Activated T-cell treated with anti-CD3 and anti-CD28 coated beads, Interleukin-2, amount 50 U/mL, for 4 hours (primary cell): ENCODE data around the gene RIIAD1. TPM values are rescaled to one million over a fixed set of nuclear protein-coding genes. Genes with fewer than 3 reads are reported as not detected.

Experiments used
- ATAC-seq, 2 donors: fragments of 200-7000 bp; cut with Tn5 transposase; one replicate each; pipeline ENCODE4 v1.10.0; 2021
- DNase-seq: peaks from one replicate; pipeline ENCODE4 v3.0.0-alpha.2; 2020
- H3K27me3 Mint-ChIP-seq: one replicate; pipeline ENCODE4 v1.8.0; 2021; ENCODE audit warnings: low read depth, mixed read lengths
- H3K36me3 Mint-ChIP-seq: one replicate; pipeline ENCODE4 v1.8.0; 2022; ENCODE audit warnings: mixed read lengths; ENCODE audit not compliant: insufficient read depth
- H3K4me1 Mint-ChIP-seq: one replicate; pipeline ENCODE4 v1.8.0; 2021; ENCODE audit warnings: low read depth, mixed read lengths
- H3K4me3 Mint-ChIP-seq: one replicate; pipeline ENCODE4 v1.8.0; 2021; ENCODE audit warnings: mild to moderate bottlenecking, moderate library complexity, mixed read lengths
- H3K9me3 Mint-ChIP-seq: one replicate; pipeline ENCODE4 v1.8.0; 2021; ENCODE audit warnings: mixed read lengths
- total RNA-seq, 3 donors: library from RNA; stranded (reverse); gene quantifications; one replicate each; pipeline ENCODE4 v1.2.1, GENCODE V29; 2021

The RIIAD1 gene
- total RNA-seq, 3 donors from 2014 or later = not detected

GRCh38 chr1:151705146-151705545, 16.2 kb upstream of the RIIAD1 start:
- ATAC-seq = no peak

DNA sequence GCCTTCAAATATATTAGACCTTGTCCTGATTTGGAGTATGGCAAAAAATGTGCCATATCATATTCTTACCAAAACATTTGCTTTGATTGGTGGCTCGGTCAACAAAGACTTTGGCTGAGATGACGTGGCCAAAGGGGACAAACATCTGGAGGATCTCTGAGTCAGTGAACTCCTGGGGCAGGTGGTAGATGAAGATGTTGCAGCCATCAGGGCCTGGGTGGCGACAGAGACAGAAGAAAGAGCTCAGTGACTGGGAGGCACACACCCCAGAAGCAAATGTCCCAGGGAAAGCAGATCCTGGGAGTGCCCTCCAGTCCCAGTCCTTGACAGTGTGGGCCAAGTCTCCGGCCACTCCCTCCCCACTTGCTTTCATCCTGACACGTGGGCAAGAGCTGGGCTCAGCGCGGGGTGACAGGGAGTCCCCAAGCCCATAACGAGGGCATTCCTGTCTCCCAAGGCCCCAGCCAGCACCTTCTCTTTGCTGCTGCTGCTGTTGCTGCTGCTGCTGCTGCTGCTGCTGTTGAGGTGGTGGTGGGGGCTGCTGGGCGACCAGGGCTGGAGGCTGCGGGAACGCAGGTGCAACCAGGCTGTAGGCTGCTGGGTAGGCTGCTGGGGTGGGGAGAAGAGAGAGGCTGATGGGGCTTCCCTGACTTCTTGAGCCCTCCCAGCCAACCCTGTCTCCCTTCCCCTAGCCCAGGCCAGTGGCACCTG, 15.4 kb upstream of the RIIAD1 start:
- Mint-ChIP-seq H3K4me3 (no peak overlapping the region), H3K36me3 (peaks cover 2% of the 10 kb centered on the region), H3K4me1 (peaks cover 4% of the 10 kb centered on the region), H3K9me3 (no peaks in the 10 kb centered on the region), H3K27me3 (no peaks in the 10 kb centered on the region)
- no peak for DNase-seq
- ATAC-seq = no peak

More at GRCh38 chr1:151705146-151705545, 16.2 kb upstream of the RIIAD1 start:
- Mint-ChIP-seq H3K4me3 (no peak overlapping the region), H3K36me3 (peaks cover 9% of the 10 kb centered on the region), H3K4me1 (peaks cover 4% of the 10 kb centered on the region), H3K27me3 (no peaks in the 10 kb centered on the region), H3K9me3 (no peaks in the 10 kb centered on the region)
- no peak for DNase-seq

- Mint-ChIP-seq H3K36me3 (no peaks in the 10 kb centered on the region), H3K4me3 (no peak overlapping the region), H3K4me1 (peaks cover 4% of the 10 kb centered on the region), H3K27me3 (no peaks in the 10 kb centered on the region), H3K9me3 (no peaks in the 10 kb centered on the region)
- ATAC-seq = no peak
- DNase-seq = no peak
These were observed 14.6 kb upstream of the RIIAD1 start for GRCh38 chr1:151706464-151707415.

DNA sequence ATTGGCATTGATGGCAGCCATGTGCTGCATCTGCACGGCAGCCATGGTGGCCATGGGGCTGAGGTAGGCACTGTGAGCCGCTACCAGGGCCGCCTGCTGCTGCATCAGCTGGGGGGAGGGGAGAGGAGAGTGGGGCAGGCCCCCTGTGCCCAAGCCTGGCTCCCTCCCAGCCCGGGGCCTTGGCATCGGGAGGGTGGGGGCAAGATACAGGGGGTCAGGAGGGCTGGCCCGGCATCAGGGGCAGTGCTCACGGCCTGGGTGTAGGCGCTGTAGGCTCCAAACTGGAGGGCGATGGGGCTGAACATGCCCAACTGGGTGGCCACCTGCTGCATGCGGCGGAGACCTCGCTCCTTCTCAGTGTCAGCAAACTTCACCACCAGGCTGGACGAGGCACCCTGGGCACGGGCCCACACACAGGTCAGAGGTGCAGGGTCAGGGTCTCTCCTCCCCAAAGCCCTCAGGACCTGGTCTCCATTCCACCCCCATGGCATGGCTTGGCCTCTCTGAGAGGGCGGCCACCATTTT, 13.7 kb upstream of the RIIAD1 start:
- Mint-ChIP-seq H3K27me3 (no peaks in the 10 kb centered on the region), H3K4me3 (no peak overlapping the region), H3K36me3 (no peaks in the 10 kb centered on the region), H3K9me3 (no peaks in the 10 kb centered on the region), H3K4me1 (peaks cover 4% of the 10 kb centered on the region)
- DNase-seq (no peak), ATAC-seq (no peak)

DNA sequence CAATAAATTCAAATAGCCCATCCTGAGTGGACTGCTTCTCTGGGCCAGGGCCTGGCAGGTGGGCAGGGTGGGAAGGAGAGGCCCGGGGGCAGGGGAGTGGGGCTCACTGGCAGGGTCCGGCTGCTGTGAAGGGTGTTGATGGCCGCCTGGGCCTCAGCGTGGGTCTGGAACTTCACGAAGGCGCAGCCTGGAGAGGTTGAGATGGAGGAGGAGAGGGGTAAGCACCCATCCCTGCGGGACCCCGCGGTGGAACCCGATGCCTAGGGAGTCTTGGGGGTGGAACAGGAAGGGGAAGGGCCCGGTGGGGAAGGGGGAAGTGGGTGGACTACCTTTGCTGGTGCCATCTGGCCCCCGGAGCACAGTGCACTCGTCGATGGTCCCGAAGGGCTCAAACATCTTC, 12.4 kb upstream of the RIIAD1 start:
- DNase-seq = no peak
- peaks cover 2% of the 10 kb centered on the region for H3K4me1 Mint-ChIP-seq
- ATAC-seq = no peak
- no peak overlapping the region for H3K4me3 Mint-ChIP-seq
- H3K36me3 Mint-ChIP-seq = no peaks in the 10 kb centered on the region
- H3K9me3 Mint-ChIP-seq = no peaks in the 10 kb centered on the region
- peaks cover 3% of the 10 kb centered on the region for H3K27me3 Mint-ChIP-seq

DNA sequence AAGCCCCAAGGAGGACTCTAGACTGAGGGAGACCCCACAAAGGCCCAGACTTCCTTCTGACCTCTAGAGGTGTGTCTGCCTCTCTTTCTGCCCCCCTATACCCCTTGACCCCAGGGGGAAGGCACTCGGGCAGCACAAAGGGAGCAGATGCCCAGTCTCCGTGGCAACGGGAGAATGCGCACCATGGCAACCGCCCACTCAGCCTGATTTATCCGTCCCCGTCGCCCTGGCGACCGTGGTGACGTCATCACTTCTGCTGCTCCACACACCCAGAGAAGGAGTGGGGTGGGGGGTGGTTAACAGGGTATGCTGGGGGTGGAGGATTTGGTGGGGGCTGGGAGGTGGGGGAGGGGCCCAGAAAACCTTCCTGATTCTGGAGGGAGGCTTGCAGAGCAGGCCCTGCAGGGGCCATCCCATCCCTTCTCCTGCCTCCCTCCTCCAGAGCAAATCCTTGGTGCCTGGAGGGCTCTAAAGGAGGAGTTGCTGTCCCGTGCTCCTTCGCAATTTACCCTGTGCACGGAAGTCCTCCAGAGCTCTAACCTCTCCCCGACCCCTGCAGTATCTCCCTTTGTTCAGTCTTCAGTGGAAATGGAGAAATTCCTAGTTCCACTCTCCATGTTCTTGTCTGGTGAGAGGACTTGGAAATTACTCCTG, 11.0 kb upstream of the RIIAD1 start:
- Mint-ChIP-seq H3K27me3 (peaks cover 15% of the 10 kb centered on the region), H3K36me3 (no peaks in the 10 kb centered on the region)

DNA sequence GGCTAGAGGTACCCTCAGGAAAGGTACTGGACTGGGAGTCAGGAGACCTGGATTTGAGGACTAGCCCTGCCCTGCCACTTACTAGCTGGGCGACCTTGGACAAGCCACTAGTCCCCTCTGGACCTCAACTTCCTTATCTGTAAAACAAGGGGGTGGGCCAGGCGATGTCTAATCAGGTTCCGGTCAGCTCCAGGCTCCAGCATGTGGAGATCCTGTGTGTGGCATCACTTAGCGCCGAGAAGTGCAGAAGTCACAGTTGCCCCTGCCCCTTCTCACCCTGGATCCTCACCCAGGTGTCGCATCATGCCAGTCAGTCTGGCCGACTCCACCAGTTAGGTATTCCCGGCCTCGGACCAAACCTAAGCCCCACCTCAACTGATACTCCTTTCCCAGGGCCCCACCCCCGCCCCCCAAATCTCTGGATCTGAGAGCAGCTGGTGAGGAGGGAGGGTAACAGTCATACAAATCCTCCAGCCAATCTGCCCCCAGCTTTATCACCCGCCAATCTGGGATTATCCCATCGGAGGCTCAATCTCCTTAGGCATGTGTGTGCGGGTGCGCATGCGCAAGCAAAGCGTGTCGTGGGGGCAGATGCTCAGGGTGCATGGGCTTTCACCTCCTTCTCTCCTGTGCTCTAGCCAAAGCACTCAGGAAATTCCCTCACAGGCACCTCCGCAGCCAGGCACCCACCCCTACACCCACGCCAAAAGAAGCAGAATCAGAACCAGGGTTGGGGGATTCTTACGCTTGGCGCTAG, 10.1 kb upstream of the RIIAD1 start:
- ATAC-seq = no peak
- peaks cover 24% of the 10 kb centered on the region for H3K27me3 Mint-ChIP-seq

More for the DNA sequence above, 11.0 kb upstream of the RIIAD1 start:
- no peak overlapping the region for H3K4me3 Mint-ChIP-seq
- peaks cover 2% of the 10 kb centered on the region for H3K4me1 Mint-ChIP-seq
- DNase-seq (peak; percentile 39), ATAC-seq (no peak)
- no peaks in the 10 kb centered on the region for H3K9me3 Mint-ChIP-seq

DNA sequence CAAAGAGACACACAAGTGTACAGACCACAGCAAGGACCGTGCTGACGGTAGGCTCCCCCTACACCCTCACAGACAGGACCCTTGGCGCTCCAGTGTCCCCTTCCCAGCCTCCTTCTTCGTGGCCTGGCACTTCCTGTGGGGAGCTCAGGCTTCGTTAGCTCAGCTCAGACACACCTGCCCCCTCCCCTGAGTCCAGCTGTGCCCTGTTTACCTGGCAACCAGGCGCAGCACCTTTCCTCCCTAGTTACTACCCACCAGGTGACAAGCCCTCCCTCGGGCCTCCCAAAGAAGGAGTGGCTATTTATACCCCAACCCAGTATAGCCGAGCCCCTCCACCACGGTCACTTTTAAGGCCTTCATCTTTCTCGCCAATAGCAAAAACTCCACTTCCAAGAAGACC, 9.4 kb upstream of the RIIAD1 start:
- H3K36me3 Mint-ChIP-seq = no peaks in the 10 kb centered on the region
- DNase-seq (no peak), ATAC-seq (no peak)
- no peaks in the 10 kb centered on the region for H3K9me3 Mint-ChIP-seq
- H3K4me3 Mint-ChIP-seq = no peak overlapping the region
- peaks cover 2% of the 10 kb centered on the region for H3K4me1 Mint-ChIP-seq
- peaks cover 28% of the 10 kb centered on the region for H3K27me3 Mint-ChIP-seq

More for the DNA sequence above, 10.1 kb upstream of the RIIAD1 start:
- Mint-ChIP-seq H3K9me3 (no peaks in the 10 kb centered on the region), H3K36me3 (no peaks in the 10 kb centered on the region), H3K4me1 (no peaks in the 10 kb centered on the region), H3K4me3 (no peak overlapping the region)
- DNase-seq = no peak

DNA sequence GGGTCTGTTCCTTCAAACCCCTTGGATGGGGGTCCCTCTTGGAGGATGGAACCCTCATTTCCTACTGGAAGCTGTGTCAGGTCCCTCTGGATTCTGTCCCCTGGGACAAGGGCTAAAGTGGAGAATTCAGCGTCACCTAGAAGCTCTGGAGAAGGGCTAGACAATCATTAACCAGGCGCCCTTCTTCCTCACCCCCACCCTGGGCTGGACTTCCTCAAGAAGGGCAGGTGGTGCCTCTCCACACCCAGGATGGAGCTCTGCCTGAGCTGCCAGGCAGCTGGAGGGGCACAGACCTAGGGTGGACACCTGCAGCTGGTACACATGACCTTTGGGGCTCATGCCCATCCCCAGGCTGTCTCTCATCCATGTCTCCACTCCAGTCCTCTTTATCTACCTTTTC, 8.3 kb upstream of the RIIAD1 start:
- Mint-ChIP-seq H3K4me1 (peaks cover 9% of the 10 kb centered on the region), H3K4me3 (no peak overlapping the region), H3K27me3 (peaks cover 38% of the 10 kb centered on the region), H3K36me3 (no peaks in the 10 kb centered on the region), H3K9me3 (no peaks in the 10 kb centered on the region)
- no peak for DNase-seq
- ATAC-seq = no peak

DNA sequence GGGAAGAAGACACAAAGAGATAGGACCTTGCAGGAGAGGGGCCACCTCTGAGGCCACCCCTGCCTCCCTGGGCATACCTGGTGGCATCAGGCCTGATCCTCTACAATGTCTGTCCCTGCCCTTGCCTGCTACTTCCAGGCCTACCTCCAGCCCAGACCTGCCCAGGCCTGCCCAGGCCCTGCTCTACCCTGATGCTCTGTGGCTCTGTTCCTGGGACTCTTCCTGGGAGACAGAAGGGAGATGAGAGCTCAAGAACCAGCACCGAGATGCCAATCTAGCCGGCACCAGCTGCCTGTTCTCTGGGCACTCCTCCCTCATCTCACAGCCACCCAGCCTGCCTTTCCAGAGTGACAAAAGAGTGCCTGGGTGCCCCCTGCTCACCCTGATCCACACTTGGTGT, 7.4 kb upstream of the RIIAD1 start:
- DNase-seq (no peak), ATAC-seq (no peak)
- no peaks in the 10 kb centered on the region for H3K36me3 Mint-ChIP-seq
- H3K27me3 Mint-ChIP-seq = peaks cover 43% of the 10 kb centered on the region
- no peaks in the 10 kb centered on the region for H3K9me3 Mint-ChIP-seq
- H3K4me1 Mint-ChIP-seq = peaks cover 9% of the 10 kb centered on the region
- H3K4me3 Mint-ChIP-seq = no peak overlapping the region

DNA sequence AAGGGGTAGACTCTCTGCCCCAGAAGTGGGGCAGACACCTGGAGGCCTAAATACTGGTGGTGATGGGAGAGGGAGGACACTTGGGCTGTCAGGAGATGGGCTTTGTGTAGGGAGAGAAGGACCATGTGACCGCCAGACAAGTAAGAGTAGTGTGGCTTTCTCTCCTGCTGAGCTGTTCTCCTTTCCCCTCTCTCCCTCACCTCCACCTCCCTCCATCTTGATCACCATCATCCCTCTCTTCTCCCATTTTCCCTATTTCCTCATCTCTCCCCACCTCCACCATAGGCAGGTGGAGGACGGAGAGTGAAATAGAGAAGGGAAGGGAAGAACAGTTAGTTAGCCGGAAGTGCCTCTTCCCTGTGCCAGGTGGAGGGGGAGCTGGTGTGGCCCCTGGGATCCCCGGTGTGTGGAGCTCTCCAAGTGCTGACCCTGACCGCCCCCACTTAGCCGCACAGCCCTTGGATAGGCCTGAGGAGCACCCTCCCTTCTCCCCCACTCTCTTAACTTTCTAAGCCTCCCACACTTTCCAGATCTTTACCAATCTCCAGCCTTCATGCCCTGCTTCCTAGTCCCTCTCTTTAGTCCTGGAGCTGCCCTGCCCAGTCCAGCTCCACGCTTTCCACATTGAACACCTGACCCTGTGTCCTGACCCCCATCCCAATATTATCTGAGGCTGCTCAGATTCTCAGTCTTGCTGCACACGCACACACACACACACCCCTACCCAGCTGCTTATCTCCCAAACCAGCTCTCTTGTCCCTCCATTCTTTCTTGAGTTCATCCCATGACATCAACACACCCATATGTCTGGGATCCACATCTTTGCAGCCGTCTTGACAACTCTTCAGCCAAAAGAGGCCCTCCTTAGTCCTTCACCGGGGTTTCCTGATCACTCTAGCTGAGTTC, 6.2 kb upstream of the RIIAD1 start:
- Mint-ChIP-seq H3K36me3 (no peaks in the 10 kb centered on the region), H3K4me3 (no peak overlapping the region)

GRCh38 chr1:151715726-151716404, 5.5 kb upstream of the RIIAD1 start:
- Mint-ChIP-seq H3K36me3 (no peaks in the 10 kb centered on the region), H3K4me1 (peaks cover 18% of the 10 kb centered on the region), H3K9me3 (no peaks in the 10 kb centered on the region), H3K4me3 (no peak overlapping the region), H3K27me3 (peaks cover 50% of the 10 kb centered on the region)
- ATAC-seq = peak in 1 of 2 donors; percentile 20
- DNase-seq = no peak

More for the DNA sequence above, 6.2 kb upstream of the RIIAD1 start:
- Mint-ChIP-seq H3K27me3 (peaks cover 50% of the 10 kb centered on the region), H3K4me1 (peaks cover 10% of the 10 kb centered on the region), H3K9me3 (no peaks in the 10 kb centered on the region)
- DNase-seq (no peak), ATAC-seq (no peak)
